HG03097 (cell line): ENCODE data around the gene RFXANK.
"Not testable (repeated sequence)": the region's sequence is repeated elsewhere in the genome, so short reads cannot be mapped to it uniquely, and the experiment has no call there.

Experiments
- ATAC-seq: cut with Tn5 transposase; IDR thresholded peaks from one replicate; pipeline ENCODE4 v1.9.1; 2021; ENCODE audit not compliant: unreplicated experiment, low FRiP score

RFXANK gene

DNA sequence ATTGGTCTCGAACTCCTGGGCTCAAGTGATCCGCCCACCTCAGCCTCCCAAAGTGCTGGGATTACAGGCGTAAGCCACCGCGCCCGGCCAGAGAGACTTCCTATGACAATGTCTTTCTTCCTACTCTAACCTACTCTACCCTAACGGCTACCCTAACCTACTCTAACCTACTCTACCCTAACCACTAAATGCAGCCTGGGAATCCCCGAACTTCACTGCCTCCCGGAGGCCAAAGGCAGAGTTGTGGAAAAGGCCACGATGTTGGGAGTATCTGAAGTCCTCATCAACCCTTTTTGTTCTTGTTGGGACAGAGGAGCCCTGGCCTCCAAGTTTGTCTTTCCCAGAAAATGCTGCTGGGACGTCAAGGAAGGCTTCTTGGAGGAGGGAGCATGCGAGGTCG lies 12.1 kb downstream of the RFXANK start:
- ATAC-seq, result no peak

DNA sequence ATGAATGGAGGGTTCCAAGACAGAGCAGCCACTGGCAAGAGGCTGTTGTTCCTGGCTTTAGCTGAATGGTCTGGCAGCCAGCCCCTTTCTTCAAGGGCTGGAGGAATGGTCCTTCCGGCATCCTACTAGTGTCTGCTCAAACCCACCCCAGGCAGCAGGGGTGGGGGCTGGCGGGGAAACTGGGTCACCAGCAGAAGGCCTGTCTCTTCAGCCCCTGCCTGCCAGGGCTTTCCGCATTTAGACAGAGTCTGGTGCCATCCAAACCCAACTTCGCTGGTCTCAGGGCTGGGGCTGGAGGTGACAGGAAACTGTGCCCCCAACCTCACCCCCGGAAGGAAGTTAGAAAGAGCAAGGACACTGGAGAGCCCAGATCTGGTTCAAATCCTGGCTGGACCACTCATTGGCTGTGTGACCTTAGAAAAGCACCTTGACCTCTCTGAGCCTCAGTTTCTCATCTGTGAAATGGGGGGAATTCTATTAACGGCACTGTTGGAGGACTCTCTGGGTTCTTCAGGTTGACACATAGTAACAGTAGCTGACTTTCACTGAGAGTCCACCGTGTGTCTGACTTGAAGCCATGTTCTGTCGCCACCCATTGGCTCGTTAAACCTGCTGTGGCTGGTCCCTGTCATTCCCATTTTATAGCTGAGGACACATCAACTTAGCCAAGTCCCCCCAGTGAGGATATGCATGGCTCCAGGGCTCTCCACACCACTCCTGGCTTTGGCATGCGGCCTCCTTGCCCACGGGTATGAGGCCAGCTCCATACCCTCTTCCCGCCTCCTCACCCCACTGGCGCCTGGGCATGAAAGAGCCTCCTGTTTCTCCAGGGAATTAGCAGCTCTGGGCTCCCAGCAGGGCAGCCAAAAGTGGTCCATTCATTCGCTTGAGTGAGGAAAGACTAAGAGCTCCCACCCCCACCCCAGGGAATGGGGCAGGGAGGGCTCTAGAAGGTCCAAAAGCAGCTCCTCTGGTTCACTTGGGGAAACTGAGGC lies 13.7 kb downstream of the RFXANK start:
- ATAC-seq, result no peak

DNA sequence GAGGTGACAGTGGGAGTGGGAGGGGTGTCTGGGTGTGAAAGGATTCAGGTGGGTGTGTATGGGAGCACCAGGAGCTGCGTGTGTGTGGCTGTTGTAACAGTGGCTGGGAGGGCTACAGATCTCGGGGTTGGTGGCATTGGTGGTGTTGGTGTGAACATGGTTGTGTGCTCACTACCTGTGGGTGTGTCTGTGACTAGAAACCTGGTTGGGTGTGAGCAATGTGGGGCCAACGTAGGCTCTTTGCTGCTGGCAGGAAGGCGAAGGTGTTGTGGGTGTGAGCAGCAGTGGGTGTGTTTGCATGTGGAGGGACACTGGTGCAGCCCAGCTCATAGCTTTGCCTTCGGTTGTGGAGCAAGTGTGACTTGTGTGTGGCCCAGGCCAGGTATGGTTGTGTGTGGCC lies 14.9 kb downstream of the RFXANK start:
- no peak for ATAC-seq

DNA sequence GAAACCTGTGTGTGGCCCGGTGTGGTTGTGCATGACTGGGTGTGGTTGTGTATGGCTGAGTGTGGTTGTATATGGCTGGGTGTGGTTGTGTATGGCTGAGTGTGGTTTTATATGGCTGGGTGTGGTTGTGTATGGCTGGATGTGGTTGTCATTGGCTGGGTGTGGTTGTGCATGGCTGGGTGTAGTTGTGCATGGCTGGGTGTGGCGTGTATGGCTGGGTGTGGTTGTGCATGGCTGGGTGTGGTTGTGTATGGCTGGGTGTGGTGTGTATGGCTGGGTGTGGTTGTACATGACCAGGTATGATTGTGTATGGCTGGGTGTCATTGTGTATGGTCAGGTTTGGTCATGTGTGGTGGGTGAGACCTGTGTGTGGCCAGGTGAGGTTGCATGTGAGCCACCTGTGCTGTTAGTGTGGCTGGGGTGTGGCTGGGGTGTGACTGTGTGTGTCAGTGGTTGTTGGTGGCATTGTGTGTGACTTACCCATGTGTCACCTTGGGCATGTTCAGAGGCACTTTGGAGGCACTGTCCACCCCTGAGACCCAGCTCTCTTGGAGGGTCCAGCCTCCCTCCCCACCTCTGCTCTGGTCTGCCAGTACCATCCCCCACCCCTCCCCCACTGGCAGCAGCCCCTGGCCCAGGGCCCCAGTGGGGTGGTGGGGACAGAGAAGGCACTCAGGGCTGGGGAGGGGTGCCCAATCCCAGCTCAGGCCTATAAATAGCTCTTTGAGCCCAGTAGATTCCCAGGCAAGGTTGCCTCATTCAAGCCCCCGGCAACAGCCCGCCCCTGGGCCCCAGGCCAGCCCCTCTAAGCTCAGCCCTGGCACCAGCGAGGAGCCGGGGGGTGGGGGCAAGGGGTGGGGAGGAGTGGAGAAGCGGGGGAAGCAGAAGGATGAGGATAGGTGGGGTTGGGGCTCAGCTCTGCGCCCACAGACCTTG lies 15.8 kb downstream of the RFXANK start:
- no peak for ATAC-seq

DNA sequence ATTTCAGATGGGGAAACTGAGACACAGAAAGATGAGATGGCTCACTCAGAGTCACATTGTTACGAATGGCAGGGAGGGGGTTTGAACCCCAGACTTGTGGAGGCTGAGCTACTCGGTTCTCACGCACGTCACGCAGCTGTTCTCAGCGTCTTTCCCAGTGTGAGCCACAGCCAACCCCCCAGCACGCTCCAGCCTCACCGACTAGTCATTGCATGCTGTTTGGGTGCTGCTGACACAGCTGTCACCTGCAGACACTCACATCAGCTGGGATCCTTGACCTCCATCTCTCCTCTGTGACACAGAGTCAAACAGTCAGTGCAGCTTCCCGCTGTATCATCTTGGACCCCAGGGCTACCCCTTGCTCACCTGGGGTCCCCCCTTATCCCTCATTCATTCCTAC lies 17.3 kb downstream of the RFXANK start:
- ATAC-seq, result no peak

DNA sequence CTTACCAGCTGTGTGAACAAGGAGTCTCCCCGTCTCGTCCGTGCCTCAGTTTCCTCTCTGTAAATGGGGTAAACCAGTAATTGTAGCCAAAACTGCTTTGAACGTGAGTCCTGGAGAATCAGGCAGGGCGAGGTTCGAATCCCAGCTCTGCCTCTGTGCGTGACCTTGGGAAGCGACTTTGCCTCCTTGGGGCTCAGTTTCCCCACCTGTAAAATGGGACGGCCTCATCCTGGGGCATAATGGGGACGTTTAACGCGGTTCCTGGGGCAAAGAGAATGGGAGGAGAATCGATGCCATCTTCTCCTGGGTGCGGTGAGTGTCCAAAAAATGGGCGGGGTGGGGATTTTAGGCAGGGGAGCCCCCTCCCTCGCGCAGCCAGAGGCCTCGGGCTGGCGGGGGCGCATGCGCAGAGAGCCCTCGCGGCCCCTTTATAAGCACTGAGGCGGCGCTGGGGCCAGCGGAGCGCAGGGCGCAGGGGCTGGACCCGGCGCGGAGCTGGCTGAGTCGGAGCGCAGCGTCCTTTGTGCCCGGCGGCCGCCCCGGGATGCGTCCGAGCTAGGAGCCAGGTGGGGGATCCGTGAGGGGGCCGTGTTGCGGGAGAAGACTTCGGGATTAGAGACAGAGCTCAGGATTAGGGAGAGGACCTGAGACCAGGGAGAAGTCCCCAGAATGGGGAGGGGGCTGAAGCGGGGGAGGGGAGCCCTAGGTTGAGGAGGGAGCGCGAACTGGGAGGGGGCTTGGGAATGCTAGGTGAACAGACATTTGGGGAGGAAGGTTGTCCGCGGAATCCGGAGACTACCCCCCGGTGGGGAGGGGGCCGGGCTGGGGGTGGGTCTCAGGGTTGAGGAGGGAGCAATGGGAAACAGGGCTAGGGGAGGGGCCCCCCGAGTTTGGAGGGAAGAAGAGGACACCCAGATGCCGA lies 19.7 kb downstream of the RFXANK start, which contains the start of gene NCAN:
Gene NCAN (plus strand): TSS at position 460 of the 922 bp plus-strand sequence. CDS start 4,996 bp downstream, outside the sequence.
- no peak for ATAC-seq

DNA sequence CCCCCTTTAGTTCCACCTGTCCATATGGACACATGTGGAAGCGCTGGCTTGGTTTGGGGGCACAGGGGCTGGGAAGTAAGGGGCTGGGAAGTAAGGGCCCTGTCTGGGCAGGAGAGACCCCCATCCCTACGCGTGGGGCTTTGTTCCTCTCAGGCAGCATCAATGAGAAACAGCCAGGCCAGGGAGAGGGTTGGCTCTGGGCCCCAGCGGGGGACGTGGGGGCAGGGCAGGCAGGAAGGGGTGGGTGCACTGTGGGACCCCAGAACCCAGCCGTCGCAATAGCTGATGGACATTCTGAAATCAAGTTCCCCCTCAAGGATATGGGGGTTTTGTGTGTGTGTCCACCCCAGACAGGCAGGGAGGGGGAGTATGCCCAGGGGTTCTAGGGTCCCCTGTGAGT lies 20.9 kb downstream of the RFXANK start:
- ATAC-seq, result no peak

DNA sequence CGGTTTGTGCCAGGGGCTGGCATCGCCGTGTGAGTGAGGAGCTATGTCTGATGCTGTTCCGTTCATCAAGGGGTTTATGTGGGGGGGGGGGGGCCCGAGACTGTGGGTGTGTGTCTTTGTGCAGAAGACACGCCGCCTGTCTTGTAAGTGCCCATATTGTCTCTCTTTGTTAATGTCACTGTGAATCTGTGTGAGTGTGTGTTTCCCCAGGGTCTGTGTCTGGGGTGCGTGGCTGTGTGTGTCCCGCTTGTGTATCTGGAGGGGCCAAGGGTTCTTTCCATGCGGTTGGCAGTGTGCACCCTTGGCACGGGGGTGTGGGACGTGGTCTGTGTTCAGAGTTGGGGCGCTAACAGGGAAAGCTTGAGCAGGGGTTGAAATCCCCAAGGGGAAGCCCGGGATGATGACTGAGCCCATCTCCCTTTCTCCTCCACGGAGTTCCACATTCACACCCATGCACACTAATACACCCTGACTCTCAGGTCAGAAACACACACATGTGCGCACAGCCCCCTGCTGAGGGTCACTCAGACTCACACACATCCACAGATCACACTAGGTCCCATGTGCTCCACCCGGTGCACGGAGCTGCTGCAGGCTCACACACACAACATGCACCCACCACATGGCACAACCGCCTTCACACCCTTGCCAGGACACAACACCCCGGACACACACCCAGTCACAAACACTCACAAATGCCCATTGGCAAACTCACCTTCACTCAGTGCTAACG lies 21.5 kb downstream of the RFXANK start:
- no peak for ATAC-seq

DNA sequence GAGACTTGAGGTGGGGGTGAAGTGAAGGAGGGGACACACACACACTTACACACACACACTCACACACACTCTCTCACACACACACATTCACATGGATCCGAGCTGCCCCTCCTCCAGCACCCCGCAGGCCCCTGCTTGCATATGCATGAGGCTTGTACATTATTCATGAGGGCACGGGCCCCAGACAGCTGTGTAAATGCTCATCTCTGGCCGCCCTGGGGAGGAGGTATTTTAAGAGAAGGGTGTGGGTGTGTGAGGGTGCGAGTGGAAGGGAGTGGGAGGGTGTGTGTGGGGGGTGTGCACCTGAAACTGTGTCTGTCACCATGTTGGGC lies 22.1 kb downstream of the RFXANK start:
- ATAC-seq, result no peak

DNA sequence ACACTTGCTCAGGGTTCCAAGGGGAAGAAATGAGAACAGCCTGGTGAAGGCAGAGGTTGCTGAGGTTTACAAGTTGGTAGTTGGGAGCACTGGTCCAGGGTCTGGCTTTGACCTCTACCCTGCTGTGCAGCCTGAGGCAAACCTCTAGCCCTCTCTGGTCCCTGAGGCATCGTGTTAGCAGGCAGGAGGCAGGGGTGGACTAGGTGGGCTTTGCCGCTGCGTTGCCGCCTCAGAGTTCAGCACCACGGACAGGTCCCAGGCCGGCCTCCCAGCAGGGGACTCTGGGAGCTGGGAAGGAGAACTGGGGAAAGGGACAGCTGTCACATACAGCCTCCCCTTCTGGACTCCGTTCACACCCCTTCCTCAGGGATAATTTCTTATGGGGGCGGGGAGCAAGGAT lies 22.8 kb downstream of the RFXANK start:
- ATAC-seq, result no peak

DNA sequence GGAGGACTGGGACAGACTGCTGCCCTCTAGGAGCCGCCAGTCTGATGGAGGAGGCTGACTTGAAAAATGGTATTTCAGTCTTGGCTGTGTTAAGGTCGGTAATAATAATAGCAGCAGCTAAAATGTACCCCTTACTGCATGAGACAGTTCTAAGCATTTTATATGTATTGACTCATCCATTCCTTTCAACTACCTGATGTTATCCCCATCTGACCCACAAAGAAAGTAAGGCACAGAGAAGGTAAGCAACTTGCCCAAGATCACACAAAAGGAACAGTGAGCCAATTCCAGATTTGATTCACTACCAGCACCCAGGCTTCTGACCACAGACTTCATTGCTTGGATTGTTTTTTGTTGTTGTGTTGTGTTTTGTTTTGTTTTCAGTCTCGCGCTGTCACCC lies 23.7 kb downstream of the RFXANK start:
- ATAC-seq, result no peak

DNA sequence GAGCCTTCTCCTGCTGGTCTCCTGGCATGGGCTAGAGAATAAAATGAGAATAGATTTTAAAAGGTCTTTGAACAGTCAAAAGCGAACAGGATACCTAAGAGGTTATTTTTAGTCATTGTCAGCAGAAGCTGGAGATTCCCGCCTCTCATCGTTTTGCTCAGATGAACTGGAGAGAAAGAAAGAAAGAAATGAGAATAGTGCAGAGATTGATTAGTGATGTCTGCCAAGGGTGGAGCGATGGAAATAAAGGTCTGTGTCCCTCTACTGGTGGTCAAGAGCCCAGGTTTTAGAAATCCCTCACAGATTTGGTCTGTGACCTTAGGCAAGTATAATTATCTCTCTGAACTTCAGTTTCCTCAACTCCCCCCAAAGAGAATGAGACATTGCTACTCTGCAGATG lies 25.0 kb downstream of the RFXANK start:
- ATAC-seq, result no peak

DNA sequence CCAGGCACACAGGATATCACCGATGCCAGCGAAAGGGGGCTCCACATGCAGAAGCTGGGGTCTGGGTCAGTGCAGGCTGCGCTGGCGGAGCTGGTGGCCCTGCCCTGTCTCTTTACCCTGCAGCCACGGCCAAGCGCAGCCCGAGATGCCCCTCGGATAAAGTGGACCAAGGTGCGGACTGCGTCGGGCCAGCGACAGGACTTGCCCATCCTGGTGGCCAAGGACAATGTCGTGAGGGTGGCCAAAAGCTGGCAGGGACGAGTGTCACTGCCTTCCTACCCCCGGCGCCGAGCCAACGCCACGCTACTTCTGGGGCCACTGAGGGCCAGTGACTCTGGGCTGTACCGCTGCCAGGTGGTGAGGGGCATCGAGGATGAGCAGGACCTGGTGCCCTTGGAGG lies 26.9 kb downstream of the RFXANK start:
- no peak for ATAC-seq

DNA sequence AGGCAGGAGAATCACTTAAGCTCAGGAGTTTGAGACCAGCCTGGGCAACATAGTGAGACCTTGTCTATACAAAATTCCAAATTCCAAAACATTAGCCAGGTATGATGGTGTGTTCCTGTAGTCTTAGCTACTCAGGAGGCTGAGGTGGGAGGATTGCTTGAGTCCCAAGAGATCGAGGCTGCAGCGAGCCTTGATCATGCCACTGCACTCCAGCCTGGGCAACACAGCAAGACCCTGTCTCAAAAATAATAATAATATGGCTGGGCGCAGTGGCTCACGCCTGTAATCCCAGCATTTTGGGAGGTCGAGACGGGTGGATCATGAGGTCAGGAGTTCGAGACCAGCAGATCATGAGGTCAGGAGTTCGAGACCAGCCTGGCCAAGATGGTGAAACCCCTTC lies 28.9 kb downstream of the RFXANK start:
- not testable (repeated sequence) for ATAC-seq

DNA sequence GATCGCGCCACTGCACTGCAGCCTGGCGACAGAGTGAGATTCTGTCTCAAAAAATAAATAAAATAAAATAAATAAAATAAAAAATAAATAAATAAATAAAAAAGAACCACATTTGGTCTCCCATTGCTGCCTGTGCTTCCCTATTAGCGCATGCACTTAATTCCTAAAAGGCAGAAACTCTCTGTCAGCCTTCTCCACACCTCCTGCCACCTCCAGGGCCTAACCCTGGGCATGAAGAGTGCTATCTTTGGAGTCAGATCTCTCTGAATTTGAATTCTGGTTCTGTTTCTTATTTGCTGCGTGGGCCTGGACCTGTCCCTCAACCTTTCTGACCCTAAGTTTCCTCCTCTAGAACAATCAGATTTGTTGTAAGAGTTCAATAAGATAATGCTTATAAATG lies 31.0 kb downstream of the RFXANK start:
- no peak for ATAC-seq

DNA sequence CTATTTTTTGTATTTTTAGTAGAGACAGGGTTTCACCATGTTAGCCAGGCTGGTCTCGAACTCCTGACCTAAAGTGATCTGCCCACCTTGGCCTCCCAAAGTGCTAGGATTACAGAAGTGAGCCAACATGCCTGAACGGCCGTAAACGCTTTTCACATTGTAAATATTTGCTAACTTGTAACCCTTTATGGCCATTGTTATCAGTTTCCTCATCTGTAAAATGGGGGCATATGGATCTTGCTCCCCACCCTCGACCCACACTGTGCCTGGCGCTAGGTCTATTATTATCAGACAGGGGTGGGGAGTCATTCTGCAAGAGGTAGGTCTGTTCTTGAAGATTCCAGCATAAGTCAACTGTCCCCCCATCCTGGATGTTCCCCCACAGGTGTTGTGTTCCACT lies 31.6 kb downstream of the RFXANK start:
- ATAC-seq, result no peak

DNA sequence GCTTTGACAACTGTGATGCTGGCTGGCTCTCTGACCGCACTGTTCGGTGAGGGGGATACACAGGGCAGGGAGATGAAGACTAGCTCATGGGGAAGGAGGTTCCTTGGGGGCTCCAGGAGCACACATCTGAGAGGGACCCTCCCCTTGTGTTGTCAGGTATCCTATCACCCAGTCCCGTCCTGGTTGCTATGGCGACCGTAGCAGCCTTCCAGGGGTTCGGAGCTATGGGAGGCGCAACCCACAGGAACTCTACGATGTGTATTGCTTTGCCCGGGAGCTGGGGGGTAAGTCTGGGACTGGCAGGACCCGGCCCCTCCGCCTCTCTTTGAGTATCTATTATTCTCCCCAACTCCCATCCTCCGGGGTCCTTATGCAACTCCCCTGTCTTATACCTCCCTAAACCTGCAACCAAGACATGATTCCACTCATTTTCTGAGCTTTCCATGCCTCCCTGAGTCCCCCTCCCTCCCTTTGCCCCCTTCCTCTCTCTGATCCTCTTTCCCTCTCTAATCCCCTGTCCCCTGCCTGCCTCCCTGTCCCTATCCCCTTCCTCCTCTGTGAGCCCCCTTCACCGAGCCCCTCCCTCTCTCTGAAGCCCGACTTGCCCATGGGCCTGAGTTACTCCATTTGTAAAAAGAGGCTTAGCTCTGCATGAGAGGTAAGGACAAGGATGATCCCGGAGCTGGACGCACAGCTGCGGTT lies 32.2 kb downstream of the RFXANK start:
- ATAC-seq, result no peak

DNA sequence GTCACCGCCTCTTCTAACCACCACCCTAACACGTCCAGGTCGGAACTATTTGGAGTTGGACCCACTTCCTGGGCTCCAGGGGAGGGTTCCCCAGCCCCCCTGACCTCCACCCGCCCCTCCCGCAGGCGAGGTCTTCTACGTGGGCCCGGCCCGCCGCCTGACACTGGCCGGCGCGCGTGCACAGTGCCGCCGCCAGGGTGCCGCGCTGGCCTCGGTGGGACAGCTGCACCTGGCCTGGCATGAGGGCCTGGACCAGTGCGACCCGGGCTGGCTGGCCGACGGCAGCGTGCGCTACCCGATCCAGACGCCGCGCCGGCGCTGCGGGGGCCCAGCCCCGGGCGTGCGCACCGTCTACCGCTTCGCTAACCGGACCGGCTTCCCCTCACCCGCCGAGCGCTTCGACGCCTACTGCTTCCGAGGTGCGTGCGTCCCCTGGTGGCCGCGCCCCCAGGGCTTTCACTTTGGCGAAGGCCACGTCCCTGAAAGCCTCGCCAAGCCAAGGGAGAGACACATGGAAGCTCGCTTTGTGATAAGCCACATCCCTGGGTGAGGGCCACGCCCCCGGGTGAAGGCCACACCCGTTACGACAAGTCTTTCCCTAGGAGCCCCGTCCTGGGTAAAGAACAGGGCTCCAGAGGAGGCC lies 32.9 kb downstream of the RFXANK start:
- ATAC-seq, result no peak

DNA sequence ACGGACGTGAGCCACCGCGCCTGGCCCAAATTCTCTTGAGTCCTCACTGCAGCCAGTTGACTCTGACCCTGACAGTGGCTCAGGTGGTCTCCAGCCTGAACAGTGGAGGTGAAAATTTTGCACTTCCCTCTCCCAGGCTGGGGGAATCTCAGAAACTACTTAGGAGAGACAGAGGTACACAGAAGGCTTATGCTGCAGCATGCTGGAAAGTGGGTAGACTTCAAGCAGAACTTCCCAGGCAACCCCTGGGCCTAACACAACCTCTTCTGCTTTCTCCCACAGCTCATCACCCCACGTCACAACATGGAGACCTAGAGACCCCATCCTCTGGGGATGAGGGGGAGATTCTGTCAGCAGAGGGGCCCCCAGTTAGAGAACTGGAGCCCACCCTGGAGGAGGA lies 34.1 kb downstream of the RFXANK start:
- ATAC-seq, result no peak
